H9 (cell line): ENCODE measurements around the gene SLC22A15. TPM values are rescaled to one million over a fixed set of nuclear protein-coding genes. Genes with fewer than 3 reads are reported as not detected.

Experiments used
- DNase-seq: peaks from one replicate; pipeline ENCODE4 v3.0.0-alpha.2; 2017
- H2AFZ ChIP-seq: one replicate; pipeline ENCODE4 v1.6.1; 2013; ENCODE audit warnings: mild to moderate bottlenecking, low read length, control low read depth, moderate library complexity
- H2AK5ac ChIP-seq: 2 replicates; pipeline ENCODE4 v1.6.1; 2013; ENCODE audit warnings: low read length, control low read depth, mixed read lengths; ENCODE audit not compliant: insufficient read length
- H2BK120ac ChIP-seq: one replicate; pipeline ENCODE4 v1.6.1; 2013; ENCODE audit warnings: low read depth, mild to moderate bottlenecking, low read length, control low read depth, inconsistent platforms; ENCODE audit not compliant: poor library complexity, severe bottlenecking
- H2BK12ac ChIP-seq: 2 replicates; pipeline ENCODE4 v1.6.1; 2013; ENCODE audit warnings: low read length, control low read depth, mixed read lengths, low read depth; ENCODE audit not compliant: insufficient read length
- H2BK15ac ChIP-seq: 2 replicates; pipeline ENCODE4 v1.6.1; 2013; ENCODE audit warnings: low read depth, low read length, control low read depth
- H2BK20ac ChIP-seq: one replicate; pipeline ENCODE4 v1.6.1; 2013; ENCODE audit warnings: low read depth, mild to moderate bottlenecking, low read length, control low read depth, inconsistent platforms; ENCODE audit not compliant: poor library complexity, severe bottlenecking
- H2BK5ac ChIP-seq: 2 replicates; pipeline ENCODE4 v1.6.1; 2013; ENCODE audit warnings: low read length, control low read depth, mixed read lengths; ENCODE audit not compliant: insufficient read length
- H3K14ac ChIP-seq: 2 replicates; pipeline ENCODE4 v1.6.1; 2013; ENCODE audit warnings: low read length, control low read depth; ENCODE audit not compliant: insufficient read depth
- H3K18ac ChIP-seq: 2 replicates; pipeline ENCODE4 v1.6.1; 2013; ENCODE audit warnings: low read depth, mild to moderate bottlenecking, mixed read lengths, low read length, control low read depth; ENCODE audit not compliant: insufficient read length
- H3K23ac ChIP-seq: 2 replicates; pipeline ENCODE4 v1.6.1; 2013; ENCODE audit warnings: low read length, control low read depth, mixed read lengths, low read depth; ENCODE audit not compliant: insufficient read length
- H3K23me2 ChIP-seq: 2 replicates; pipeline ENCODE4 v1.6.1; 2013; ENCODE audit warnings: low read depth, mild to moderate bottlenecking, mixed read lengths, low read length, control low read depth; ENCODE audit not compliant: insufficient read length, poor library complexity, severe bottlenecking
- H3K27ac ChIP-seq: 2 replicates; pipeline ENCODE4 v1.5.1; 2013; ENCODE audit warnings: low read length, control low read depth, mixed read lengths, low read depth; ENCODE audit not compliant: insufficient read length
- H3K27me3 ChIP-seq: 2 replicates; pipeline ENCODE4 v1.6.1; 2013; ENCODE audit warnings: low read length, control low read depth, inconsistent platforms; ENCODE audit not compliant: insufficient read depth
- H3K4ac ChIP-seq: 2 replicates; pipeline ENCODE4 v1.6.1; 2013; ENCODE audit warnings: low read depth, mild to moderate bottlenecking, control low read depth, inconsistent platforms, low read length, moderate library complexity
- H3K4me1 ChIP-seq: 2 replicates; pipeline ENCODE4 v1.6.1; 2013; ENCODE audit warnings: low read length, control low read depth, inconsistent platforms; ENCODE audit not compliant: insufficient read depth
- H3K4me2 ChIP-seq: 2 replicates; pipeline ENCODE4 v1.6.1; 2013; ENCODE audit warnings: low read length, control low read depth, mixed read lengths; ENCODE audit not compliant: insufficient read length, insufficient read depth
- H3K56ac ChIP-seq: 2 replicates; pipeline ENCODE4 v1.6.1; 2013; ENCODE audit warnings: low read depth, mild to moderate bottlenecking, mixed read lengths, low read length, control low read depth; ENCODE audit not compliant: insufficient read length
- H3K79me1 ChIP-seq: 2 replicates; pipeline ENCODE4 v1.6.1; 2013; ENCODE audit warnings: low read depth, mild to moderate bottlenecking, moderate library complexity, low read length, control low read depth, inconsistent platforms; ENCODE audit not compliant: insufficient read depth, poor library complexity, severe bottlenecking
- H3K79me2 ChIP-seq: 2 replicates; pipeline ENCODE4 v1.6.1; 2013; ENCODE audit warnings: low read length, control low read depth, inconsistent platforms; ENCODE audit not compliant: insufficient read depth
- H3K9ac ChIP-seq: 2 replicates; pipeline ENCODE4 v1.6.1; 2013; ENCODE audit warnings: low read length, control low read depth, mixed read lengths; ENCODE audit not compliant: insufficient read length; ENCODE audit errors: extremely low read depth
- H3K9me3 ChIP-seq: one replicate; pipeline ENCODE4 v1.6.1; 2013; ENCODE audit warnings: low read depth, low read length, inconsistent platforms; ENCODE audit not compliant: control insufficient read depth
- H3T11ph ChIP-seq: one replicate; pipeline ENCODE4 v1.6.1; 2013; ENCODE audit warnings: mild to moderate bottlenecking, low read length, control low read depth, inconsistent platforms
- H4K20me1 ChIP-seq: one replicate; pipeline ENCODE4 v1.6.1; 2013; ENCODE audit not compliant: control insufficient read depth, insufficient read length, insufficient read depth
- H4K5ac ChIP-seq: 2 replicates; pipeline ENCODE4 v1.6.1; 2013; ENCODE audit warnings: low read depth, mild to moderate bottlenecking, mixed read lengths, low read length, control low read depth; ENCODE audit not compliant: insufficient read length
- H4K8ac ChIP-seq: replicated peaks from 2 replicates; pipeline ENCODE4 v1.6.1; 2013; ENCODE audit warnings: low read length, control low read depth, mixed read lengths, low read depth; ENCODE audit not compliant: insufficient read length
- H4K91ac ChIP-seq: 2 replicates; pipeline ENCODE4 v1.6.1; 2013; ENCODE audit warnings: low read depth, mild to moderate bottlenecking, moderate library complexity, mixed read lengths, low read length, control low read depth; ENCODE audit not compliant: insufficient read length
- H3K27ac Mint-ChIP-seq, 3 experiments: 2 replicates in 2 of 3; 3 replicates in 1 of 3; pipeline ENCODE4 v1.8.0; 2020 to 2021; ENCODE audit warnings: mixed read lengths in 3 of 3, mild to moderate bottlenecking in 1 of 3, moderate library complexity in 1 of 3
- H3K27me3 Mint-ChIP-seq: 2 replicates; pipeline ENCODE4 v1.8.0; 2021; ENCODE audit warnings: low read depth, mild to moderate bottlenecking, moderate library complexity, mixed read lengths
- H3K36me3 Mint-ChIP-seq, 3 experiments: 2 replicates in 2 of 3; 3 replicates in 1 of 3; pipeline ENCODE4 v1.8.0; 2020 to 2021; ENCODE audit warnings: low read depth in 3 of 3, mixed read lengths in 3 of 3; ENCODE audit not compliant: insufficient read depth in 1 of 3
- H3K4me1 Mint-ChIP-seq, 2 experiments: 2 replicates each; pipeline ENCODE4 v1.8.0; 2020; ENCODE audit warnings: mixed read lengths in 2 of 2
- H3K4me3 Mint-ChIP-seq, 2 experiments: 2 replicates in 1 of 2; 3 replicates in 1 of 2; pipeline ENCODE4 v1.8.0; 2020 to 2021; ENCODE audit warnings: mild to moderate bottlenecking in 2 of 2, mixed read lengths in 2 of 2, moderate library complexity in 1 of 2
- H3K9me3 Mint-ChIP-seq, 2 experiments: 2 replicates in 1 of 2; 3 replicates in 1 of 2; pipeline ENCODE4 v1.8.0; 2020; ENCODE audit warnings: mild to moderate bottlenecking in 2 of 2, mixed read lengths in 2 of 2, moderate library complexity in 1 of 2
- WGBS: extraction: QIAGEN DNeasy Blood & Tissue Kit; methylation state at CpG from one replicate; pipeline ENCODE4 v1.1.7; 2013; ENCODE audit warnings: missing lambda C conversion rate, low lambda C conversion rate, mixed read lengths; ENCODE audit not compliant: insufficient read length; ENCODE audit errors: extremely low coverage; 5-methylcytosine and 5-hydroxymethylcytosine counted together
- total RNA-seq: library from RNA; stranded (reverse); gene quantifications from 2 replicates; pipeline ENCODE4 v1.2.1, GENCODE V29; 2021
- TF ChIP-seq, protein P1 (sequence below): fragments of 200-600 bp; sonication (generic); conservative IDR thresholded peaks from 3 replicates; pipeline ENCODE4 v1.8.0; 2021; ENCODE audit warnings: antibody characterized with exemption, mild to moderate bottlenecking

SLC22A15 gene
- total RNA-seq, 1 experiment from 2014 or later, result 3.2 TPM

DNA sequence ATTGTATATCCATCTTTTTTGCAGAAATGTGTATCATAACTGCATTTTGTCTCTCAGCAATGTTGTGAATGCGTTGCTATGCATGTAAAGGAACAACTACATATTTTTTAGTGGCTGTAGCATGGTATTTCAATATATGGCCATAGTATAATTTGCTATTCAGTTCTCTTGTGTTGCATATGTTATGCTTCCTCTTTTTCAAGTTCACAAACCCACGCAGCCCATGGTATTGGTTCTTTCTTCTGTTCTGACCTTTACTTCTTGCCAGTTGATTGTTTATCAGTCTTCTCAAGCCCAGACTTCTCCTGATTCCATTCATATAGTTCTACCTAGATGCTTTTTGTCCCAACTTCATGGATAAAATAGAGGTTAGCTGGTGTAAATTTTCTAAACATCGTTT is 6.1 kb downstream of the SLC22A15 start:
- Histone ChIP-seq H3K56ac (no peak overlapping the region), H3K14ac (no peak overlapping the region), H3K23ac (no peak overlapping the region), H2BK120ac (no peak overlapping the region), H4K5ac (no peak overlapping the region), H2AK5ac (no peak overlapping the region), H3K79me2 (peaks cover 2% of the 10 kb centered on the region; the same call in 1 of the 2 replicates), H3K4me2 (no peak overlapping the region), H2BK5ac (no peak overlapping the region), H4K91ac (no peak overlapping the region), H3K23me2 (no peaks in the 10 kb centered on the region), H3K4ac (no peak overlapping the region), H2BK20ac (no peak overlapping the region), H3K9me3 (no peaks in the 10 kb centered on the region), H3K27ac (no peak overlapping the region), H2BK15ac (no peak overlapping the region), H4K20me1 (no peaks in the 10 kb centered on the region), H3K9ac (no peak overlapping the region), H3T11ph (no peak overlapping the region), H3K27me3 (no peaks in the 10 kb centered on the region), H3K79me1 (no peaks in the 10 kb centered on the region), H2BK12ac (no peak overlapping the region), H3K18ac (no peak overlapping the region), H4K8ac (no peak overlapping the region), H3K4me1 (no peaks in the 10 kb centered on the region; the same call in 1 of the 2 replicates), H2AFZ (no peak overlapping the region)
- H3K27ac Mint-ChIP-seq, result no peak overlapping the region
- H3K36me3 Mint-ChIP-seq, result no peaks in the 10 kb centered on the region; a peak in 1 of 7 replicates
- H3K9me3 Mint-ChIP-seq, result no peaks in the 10 kb centered on the region
- TF ChIP-seq, protein P1, sequence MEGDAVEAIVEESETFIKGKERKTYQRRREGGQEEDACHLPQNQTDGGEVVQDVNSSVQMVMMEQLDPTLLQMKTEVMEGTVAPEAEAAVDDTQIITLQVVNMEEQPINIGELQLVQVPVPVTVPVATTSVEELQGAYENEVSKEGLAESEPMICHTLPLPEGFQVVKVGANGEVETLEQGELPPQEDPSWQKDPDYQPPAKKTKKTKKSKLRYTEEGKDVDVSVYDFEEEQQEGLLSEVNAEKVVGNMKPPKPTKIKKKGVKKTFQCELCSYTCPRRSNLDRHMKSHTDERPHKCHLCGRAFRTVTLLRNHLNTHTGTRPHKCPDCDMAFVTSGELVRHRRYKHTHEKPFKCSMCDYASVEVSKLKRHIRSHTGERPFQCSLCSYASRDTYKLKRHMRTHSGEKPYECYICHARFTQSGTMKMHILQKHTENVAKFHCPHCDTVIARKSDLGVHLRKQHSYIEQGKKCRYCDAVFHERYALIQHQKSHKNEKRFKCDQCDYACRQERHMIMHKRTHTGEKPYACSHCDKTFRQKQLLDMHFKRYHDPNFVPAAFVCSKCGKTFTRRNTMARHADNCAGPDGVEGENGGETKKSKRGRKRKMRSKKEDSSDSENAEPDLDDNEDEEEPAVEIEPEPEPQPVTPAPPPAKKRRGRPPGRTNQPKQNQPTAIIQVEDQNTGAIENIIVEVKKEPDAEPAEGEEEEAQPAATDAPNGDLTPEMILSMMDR, result no peak
- no peak for DNase-seq
- no peak overlapping the region for H3K4me3 Mint-ChIP-seq
- H3K4me1 Mint-ChIP-seq, result peaks cover 19 to 20% of the 10 kb centered on the region in 2 experiments
- H3K27me3 Mint-ChIP-seq, result no peaks in the 10 kb centered on the region
- no CpG with 5 or more reads among the region's 3 CpGs for WGBS
